ENCODE measurements around the gene CNOT6. TPM values are rescaled to one million over a fixed set of nuclear protein-coding genes. Genes with fewer than 3 reads are reported as not detected.

Gene CNOT6
- total RNA-seq, 4 donors from 2014 or later, result 14.6 to 20.0 (median 19.3) TPM

- TF ChIP-seq POLR2A (IDR thresholded peaks at IDR 0.05), result no peak
- no peak for TF ChIP-seq POLR2AphosphoS5 (IDR thresholded peaks at IDR 0.05)
- TF ChIP-seq EP300 (IDR thresholded peaks at IDR 0.05; ENCODE audit: low read depth), result no peak
- no peak for TF ChIP-seq CTCF (IDR thresholded peaks at IDR 0.05)
- no peaks in the 10 kb centered on the region for H3K4me1 ChIP-seq
- intact Hi-C loops (cut with DNase I; ENCODE audit: low total_unique reads), result no loop called here
- H3K4me3 ChIP-seq, result no peak overlapping the region
- no peak for DNase-seq
- 71% methylated on average over 15 of the region's 15 CpGs; no CpG with 5 or more reads in 1 of the 2 donors for WGBS, 2 donors (ENCODE audit: low coverage in 1 of 2)
- in situ Hi-C loops (cut with MboI; ENCODE audit: low pct_ligation_motif_present in 1 of 4, low pct_unique_long_range_greater_than_20kb in 1 of 4, low sequenced_read_pairs in 3 of 4), result no loop called here
- H3K36me3 ChIP-seq, result no peaks in the 10 kb centered on the region
- H3K27ac ChIP-seq, result no peak overlapping the region
- no peaks in the 10 kb centered on the region for H3K27me3 ChIP-seq
- H3K9me3 ChIP-seq, result no peaks in the 10 kb centered on the region
These were observed 132.6 kb downstream of the CNOT6 start for GRCh38 chr5:180626661-180627385.

GRCh38 chr5:180627386-180628120 is 133.4 kb downstream of the CNOT6 start:
- H3K4me1 ChIP-seq, result no peaks in the 10 kb centered on the region
- H3K4me3 ChIP-seq, result no peak overlapping the region
- WGBS, 2 donors (ENCODE audit: low coverage in 1 of 2), result 73 to 87% methylated on average over 6 to 12 of the region's 12 CpGs
- intact Hi-C loops (cut with DNase I; ENCODE audit: low total_unique reads), result no loop called here
- DNase-seq, result no peak
- no peak overlapping the region for H3K27ac ChIP-seq
- H3K9me3 ChIP-seq, result no peaks in the 10 kb centered on the region
- no peaks in the 10 kb centered on the region for H3K27me3 ChIP-seq
- no peak for TF ChIP-seq POLR2AphosphoS5 (IDR thresholded peaks at IDR 0.05)
- TF ChIP-seq EP300 (IDR thresholded peaks at IDR 0.05; ENCODE audit: low read depth), result no peak
- TF ChIP-seq POLR2A (IDR thresholded peaks at IDR 0.05), result no peak
- no peak for TF ChIP-seq CTCF (IDR thresholded peaks at IDR 0.05)
- H3K36me3 ChIP-seq, result no peaks in the 10 kb centered on the region
- in situ Hi-C loops (cut with MboI; ENCODE audit: low pct_ligation_motif_present in 1 of 4, low pct_unique_long_range_greater_than_20kb in 1 of 4, low sequenced_read_pairs in 3 of 4), result no loop called here

Small RNA genes within 50 kb of the gene (small RNA-seq; reads per million reads assigned to genes)
- 0 reads per million in 4 donors for gene RNU6-525P

Other genes with a start within 250 kb of the CNOT6 start
- 10 to 100 TPM; 25.5 to 42.3 (median 36.5) TPM for gene MAPK9, start 202.3 kb upstream of the CNOT6 start, total RNA-seq
- gene GFPT2, start 141.0 kb upstream of the CNOT6 start, total RNA-seq, result 10 to 100 TPM in 2 of 4 donors, 1 to 10 TPM in 2; 5.9 to 47.4 (median 11.2) TPM
- not detected for gene SCGB3A1, start 97.1 kb downstream of the CNOT6 start, total RNA-seq
- 10 to 100 TPM in 1 of 4 donors, 1 to 10 TPM in 3; 1.8 to 16.1 (median 4.0) TPM for gene FLT4, start 155.2 kb downstream of the CNOT6 start, total RNA-seq
- gene OR2Y1, start 245.7 kb downstream of the CNOT6 start, total RNA-seq, result not detected

All from transverse colon (tissue), 4 donors.